A673 (cell line): Measurements from ENCODE around the gene EML1.

ENCODE experiments used
- EZH2 ChIP-seq: fragments of 200-600 bp; sonication (generic); IDR thresholded peaks from 2 replicates; pipeline ENCODE4 v1.6.1; 2017; ENCODE audit warnings: borderline replicate concordance, low read depth, mild to moderate bottlenecking, mixed read lengths, antibody characterized with exemption, low read length; ENCODE audit not compliant: poor library complexity, severe bottlenecking
- TF ChIP-seq, protein P1 (sequence below): fragments of 300-800, 200-600 bp; sonication (generic); conservative IDR thresholded peaks from 2 replicates; pipeline ENCODE4 v1.5.1; 2017; ENCODE audit warnings: low read depth, mild to moderate bottlenecking, antibody characterized with exemption, low read length, moderate library complexity, mixed read lengths

GRCh38 chr14:99764222-99764706 lies 28.9 kb upstream of the EML1 start:
- no peak for TF ChIP-seq EZH2
- TF ChIP-seq, protein P1, sequence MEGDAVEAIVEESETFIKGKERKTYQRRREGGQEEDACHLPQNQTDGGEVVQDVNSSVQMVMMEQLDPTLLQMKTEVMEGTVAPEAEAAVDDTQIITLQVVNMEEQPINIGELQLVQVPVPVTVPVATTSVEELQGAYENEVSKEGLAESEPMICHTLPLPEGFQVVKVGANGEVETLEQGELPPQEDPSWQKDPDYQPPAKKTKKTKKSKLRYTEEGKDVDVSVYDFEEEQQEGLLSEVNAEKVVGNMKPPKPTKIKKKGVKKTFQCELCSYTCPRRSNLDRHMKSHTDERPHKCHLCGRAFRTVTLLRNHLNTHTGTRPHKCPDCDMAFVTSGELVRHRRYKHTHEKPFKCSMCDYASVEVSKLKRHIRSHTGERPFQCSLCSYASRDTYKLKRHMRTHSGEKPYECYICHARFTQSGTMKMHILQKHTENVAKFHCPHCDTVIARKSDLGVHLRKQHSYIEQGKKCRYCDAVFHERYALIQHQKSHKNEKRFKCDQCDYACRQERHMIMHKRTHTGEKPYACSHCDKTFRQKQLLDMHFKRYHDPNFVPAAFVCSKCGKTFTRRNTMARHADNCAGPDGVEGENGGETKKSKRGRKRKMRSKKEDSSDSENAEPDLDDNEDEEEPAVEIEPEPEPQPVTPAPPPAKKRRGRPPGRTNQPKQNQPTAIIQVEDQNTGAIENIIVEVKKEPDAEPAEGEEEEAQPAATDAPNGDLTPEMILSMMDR = no peak
